ENCODE results near the gene TEK. TPM values are rescaled to one million over a fixed set of nuclear protein-coding genes. Genes with fewer than 3 reads are reported as not detected.
"Not testable (repeated sequence)": the region's sequence is repeated elsewhere in the genome, so short reads cannot be mapped to it uniquely, and the experiment has no call there.

The TEK gene
- total RNA-seq, 1 experiment from 2014 or later, result 0.45 TPM

DNA sequence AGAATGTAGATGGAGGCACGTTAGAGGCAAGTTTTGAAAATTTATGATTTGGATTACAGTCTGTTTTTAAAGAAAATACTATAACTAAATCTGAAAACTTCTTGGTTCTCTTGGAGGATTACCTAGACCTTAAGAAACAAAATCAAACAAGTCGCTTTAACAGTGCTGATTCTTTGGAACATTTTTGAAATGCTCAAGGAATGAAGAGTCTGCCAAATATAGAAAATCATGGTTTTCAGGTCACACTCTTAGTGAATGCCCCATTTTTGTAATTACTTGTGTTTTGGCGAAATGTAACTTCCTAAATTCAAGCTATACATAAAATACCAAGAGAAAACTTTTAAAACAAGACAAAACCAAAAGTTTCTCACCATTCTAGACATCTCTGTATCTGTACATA is 94.8 kb downstream of the TEK start:
- no peak for DNase-seq
- Histone ChIP-seq H3K4me3 (ENCODE audit: insufficient read depth, low read depth, low read length) (no peak overlapping the region), H3K36me3 (replicated peaks; ENCODE audit: control insufficient read depth, insufficient read depth, low read length) (no peaks in the 10 kb centered on the region; the same call in 1 of the 2 replicates), H3K27me3 (ENCODE audit: control insufficient read depth, insufficient read depth, low read length) (no peaks in the 10 kb centered on the region)

DNA sequence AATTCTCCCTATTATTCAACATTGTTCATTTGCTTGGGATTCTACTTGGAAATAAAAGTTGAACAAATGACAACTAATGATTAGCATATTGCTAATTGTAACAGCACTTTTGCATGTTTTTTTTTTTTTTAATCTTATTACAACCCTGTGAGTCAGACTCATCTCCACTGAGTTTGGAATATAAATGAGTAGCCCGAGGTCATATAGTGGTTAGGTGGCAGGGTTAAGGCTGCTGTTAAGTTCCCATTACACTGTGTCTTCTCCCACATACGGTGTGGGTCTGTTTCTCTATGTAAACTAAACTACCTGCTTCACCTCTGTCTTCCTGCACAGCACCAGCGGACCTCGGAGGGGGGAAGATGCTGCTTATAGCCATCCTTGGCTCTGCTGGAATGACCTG is 95.6 kb downstream of the TEK start:
- no peak for DNase-seq
- H3K27me3 ChIP-seq (ENCODE audit: control insufficient read depth, insufficient read depth, low read length), result no peaks in the 10 kb centered on the region
- H3K4me3 ChIP-seq (ENCODE audit: insufficient read depth, low read depth, low read length), result no peak overlapping the region
- H3K36me3 ChIP-seq (replicated peaks; ENCODE audit: control insufficient read depth, insufficient read depth, low read length), result no peaks in the 10 kb centered on the region; the same call in 1 of the 2 replicates

DNA sequence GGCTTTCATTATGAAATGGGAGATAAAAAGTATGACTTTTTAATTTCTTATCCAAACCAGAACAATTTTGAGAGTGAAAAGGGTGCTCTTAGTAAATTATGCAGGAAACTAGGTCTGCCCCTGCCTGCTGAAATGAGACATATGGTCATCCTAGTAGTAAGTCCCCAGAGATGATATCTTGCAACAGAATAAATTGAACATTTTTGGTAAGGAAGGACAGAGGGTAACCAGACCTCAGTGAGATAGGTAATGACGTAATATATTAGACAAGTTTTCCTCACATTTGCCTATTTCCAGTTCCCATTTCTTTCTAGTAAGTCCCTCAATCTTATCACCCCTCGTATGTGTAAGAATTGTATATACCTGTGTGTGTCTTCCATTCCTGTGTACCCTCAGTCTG is 96.2 kb downstream of the TEK start:
- H3K27me3 ChIP-seq (ENCODE audit: control insufficient read depth, insufficient read depth, low read length), result no peaks in the 10 kb centered on the region
- no peak overlapping the region for H3K4me3 ChIP-seq (ENCODE audit: insufficient read depth, low read depth, low read length)
- no peak for DNase-seq
- no peaks in the 10 kb centered on the region; the same call in 1 of the 2 replicates for H3K36me3 ChIP-seq (replicated peaks; ENCODE audit: control insufficient read depth, insufficient read depth, low read length)

DNA sequence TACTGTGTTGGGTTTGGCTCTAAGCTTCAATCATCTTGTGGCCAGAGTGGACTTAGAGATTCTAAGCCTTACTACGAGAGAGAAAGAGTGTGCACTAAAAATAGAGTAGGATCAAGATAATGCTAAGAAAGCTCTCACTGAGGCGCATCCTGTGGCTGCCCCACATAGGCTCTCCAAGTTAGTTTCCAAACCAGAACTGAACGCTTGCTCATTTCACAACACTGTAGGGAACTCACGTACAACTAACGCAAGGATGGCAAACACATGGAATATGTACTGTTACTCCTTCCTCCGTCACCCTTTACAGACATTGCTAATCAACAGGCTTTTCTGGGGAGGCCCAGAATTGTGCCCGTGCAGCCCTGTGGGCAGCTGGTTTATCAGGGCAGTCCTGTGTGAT is 97.0 kb downstream of the TEK start:
- DNase-seq, result no peak
- Histone ChIP-seq H3K4me3 (ENCODE audit: insufficient read depth, low read depth, low read length) (no peak overlapping the region), H3K27me3 (ENCODE audit: control insufficient read depth, insufficient read depth, low read length) (no peaks in the 10 kb centered on the region), H3K36me3 (replicated peaks; ENCODE audit: control insufficient read depth, insufficient read depth, low read length) (no peaks in the 10 kb centered on the region; the same call in 1 of the 2 replicates)

DNA sequence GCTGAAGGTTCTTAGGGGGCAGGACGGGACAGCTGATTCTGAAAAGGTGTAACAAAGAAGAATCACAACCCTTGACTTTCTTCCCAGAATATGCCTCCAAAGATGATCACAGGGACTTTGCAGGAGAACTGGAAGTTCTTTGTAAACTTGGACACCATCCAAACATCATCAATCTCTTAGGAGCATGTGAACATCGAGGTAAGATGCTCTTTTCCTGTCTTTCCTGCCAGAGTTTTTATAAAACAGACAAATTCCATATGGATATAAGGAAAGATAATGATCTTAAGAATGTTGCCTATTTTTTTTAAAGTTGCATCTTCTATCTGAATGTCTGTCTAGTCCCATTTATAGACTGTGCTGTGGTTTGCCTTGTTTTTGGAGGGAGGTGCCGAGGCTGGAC is 100.0 kb downstream of the TEK start:
- Histone ChIP-seq H3K27me3 (ENCODE audit: control insufficient read depth, insufficient read depth, low read length) (no peaks in the 10 kb centered on the region), H3K36me3 (replicated peaks; ENCODE audit: control insufficient read depth, insufficient read depth, low read length) (no peaks in the 10 kb centered on the region), H3K4me3 (ENCODE audit: insufficient read depth, low read depth, low read length) (no peak overlapping the region)
- no peak for DNase-seq

DNA sequence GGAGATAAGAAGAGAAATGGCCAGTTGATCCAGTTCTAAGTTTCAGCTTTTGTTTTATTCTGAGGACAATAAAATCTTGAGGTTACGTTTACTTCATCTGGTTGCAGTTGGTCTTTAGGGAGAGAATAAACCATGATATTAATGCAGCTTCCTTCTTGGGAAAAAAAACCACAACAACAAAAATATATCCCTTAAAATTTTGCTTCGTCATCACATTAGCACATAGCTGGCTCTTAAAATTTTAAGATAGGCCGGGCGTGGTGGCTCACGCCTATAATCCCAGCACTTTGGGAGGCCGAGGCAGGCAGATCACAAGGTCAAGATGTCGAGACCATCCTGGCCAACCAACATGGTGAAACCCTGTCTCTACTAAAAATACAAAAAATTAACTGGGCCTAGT is 101.6 kb downstream of the TEK start:
- no peaks in the 10 kb centered on the region for H3K36me3 ChIP-seq (replicated peaks; ENCODE audit: control insufficient read depth, insufficient read depth, low read length)
- DNase-seq, result no peak
- no peaks in the 10 kb centered on the region for H3K27me3 ChIP-seq (ENCODE audit: control insufficient read depth, insufficient read depth, low read length)
- no peak overlapping the region for H3K4me3 ChIP-seq (ENCODE audit: insufficient read depth, low read depth, low read length)

DNA sequence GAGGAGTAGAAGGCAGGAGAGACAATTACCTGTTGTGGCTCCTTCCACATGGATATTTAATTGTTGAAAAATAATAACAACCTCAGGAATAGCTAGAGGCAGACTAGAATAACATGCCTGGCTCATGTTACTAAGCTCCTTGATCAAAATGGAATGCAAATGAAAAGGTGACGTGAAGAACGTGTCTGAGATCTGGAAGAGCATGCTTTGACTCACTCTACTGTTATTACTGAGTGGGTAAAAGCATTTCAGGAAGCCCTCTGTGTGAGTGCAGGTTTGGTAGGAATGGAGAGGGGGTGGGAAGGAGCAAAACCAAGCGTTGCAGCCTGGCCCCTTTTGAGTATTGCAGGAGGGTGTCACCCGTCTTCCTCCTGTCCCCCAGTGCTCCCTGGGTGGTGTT is 103.2 kb downstream of the TEK start:
- no peak for DNase-seq
- H3K27me3 ChIP-seq (ENCODE audit: control insufficient read depth, insufficient read depth, low read length), result no peaks in the 10 kb centered on the region

DNA sequence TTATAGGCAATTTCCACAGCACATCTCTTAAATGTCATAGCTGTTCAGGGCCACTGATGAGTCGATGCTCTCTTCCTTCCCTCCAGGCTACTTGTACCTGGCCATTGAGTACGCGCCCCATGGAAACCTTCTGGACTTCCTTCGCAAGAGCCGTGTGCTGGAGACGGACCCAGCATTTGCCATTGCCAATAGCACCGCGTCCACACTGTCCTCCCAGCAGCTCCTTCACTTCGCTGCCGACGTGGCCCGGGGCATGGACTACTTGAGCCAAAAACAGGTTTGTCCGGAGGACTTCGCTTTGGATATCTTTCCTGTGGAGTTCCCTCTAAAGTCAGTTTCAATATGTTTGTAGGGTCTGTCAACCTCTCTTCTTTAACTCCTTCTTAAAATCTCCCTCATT is 103.6 kb downstream of the TEK start:
- Histone ChIP-seq H3K4me3 (ENCODE audit: insufficient read depth, low read depth, low read length) (no peak overlapping the region), H3K27me3 (ENCODE audit: control insufficient read depth, insufficient read depth, low read length) (no peaks in the 10 kb centered on the region), H3K36me3 (replicated peaks; ENCODE audit: control insufficient read depth, insufficient read depth, low read length) (no peaks in the 10 kb centered on the region)
- no peak for DNase-seq

More for the DNA sequence above, 103.2 kb downstream of the TEK start:
- Histone ChIP-seq H3K4me3 (ENCODE audit: insufficient read depth, low read depth, low read length) (no peak overlapping the region), H3K36me3 (replicated peaks; ENCODE audit: control insufficient read depth, insufficient read depth, low read length) (no peaks in the 10 kb centered on the region)

DNA sequence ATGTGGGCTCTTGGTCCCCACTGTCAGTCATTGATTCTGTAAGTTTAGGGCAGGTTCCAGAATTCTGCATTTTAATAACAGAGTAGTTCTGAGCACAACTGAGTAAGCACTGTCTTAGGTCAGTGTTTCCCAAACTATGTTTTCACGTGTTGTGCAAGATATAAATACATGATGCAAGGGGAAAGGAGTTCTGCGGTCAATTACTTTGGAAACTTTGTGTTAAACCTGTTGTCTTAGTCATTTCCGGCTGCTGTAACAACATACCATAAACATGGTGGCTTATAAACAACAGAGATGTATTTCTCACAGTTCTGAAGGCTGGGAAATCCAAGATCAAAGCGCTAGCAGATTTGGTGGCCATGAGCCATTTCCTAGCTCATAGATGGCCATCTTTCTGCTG is 118.2 kb downstream of the TEK start:
- Histone ChIP-seq H3K36me3 (replicated peaks; ENCODE audit: control insufficient read depth, insufficient read depth, low read length) (no peaks in the 10 kb centered on the region; the same call in 1 of the 2 replicates), H3K27me3 (ENCODE audit: control insufficient read depth, insufficient read depth, low read length) (no peaks in the 10 kb centered on the region), H3K4me3 (ENCODE audit: insufficient read depth, low read depth, low read length) (no peak overlapping the region)
- DNase-seq, result no peak

DNA sequence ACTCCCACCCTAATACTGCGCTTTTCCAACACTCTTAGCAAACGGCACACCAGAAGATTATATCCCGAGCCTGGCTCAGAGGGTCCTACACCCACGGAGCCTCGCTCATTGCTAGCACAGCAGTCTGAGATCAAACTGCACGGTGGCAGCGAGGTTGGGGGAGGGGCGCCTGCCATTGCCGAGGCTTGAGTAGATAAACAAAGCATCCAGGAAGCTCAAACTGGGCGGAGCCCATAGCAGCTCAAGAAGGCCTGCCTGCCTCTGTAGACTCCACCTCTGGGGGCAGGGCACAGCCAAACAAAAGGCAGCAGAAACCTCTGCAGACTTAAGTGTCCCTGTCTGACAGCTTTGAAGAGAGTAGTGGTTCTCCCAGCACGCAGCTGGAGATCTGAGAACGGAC is 130.6 kb downstream of the TEK start:
- DNase-seq; H3K4me3 ChIP-seq (ENCODE audit: insufficient read depth, low read depth, low read length); H3K27me3 ChIP-seq (ENCODE audit: control insufficient read depth, insufficient read depth, low read length); H3K36me3 ChIP-seq (replicated peaks; ENCODE audit: control insufficient read depth, insufficient read depth, low read length): not testable (repeated sequence)

DNA sequence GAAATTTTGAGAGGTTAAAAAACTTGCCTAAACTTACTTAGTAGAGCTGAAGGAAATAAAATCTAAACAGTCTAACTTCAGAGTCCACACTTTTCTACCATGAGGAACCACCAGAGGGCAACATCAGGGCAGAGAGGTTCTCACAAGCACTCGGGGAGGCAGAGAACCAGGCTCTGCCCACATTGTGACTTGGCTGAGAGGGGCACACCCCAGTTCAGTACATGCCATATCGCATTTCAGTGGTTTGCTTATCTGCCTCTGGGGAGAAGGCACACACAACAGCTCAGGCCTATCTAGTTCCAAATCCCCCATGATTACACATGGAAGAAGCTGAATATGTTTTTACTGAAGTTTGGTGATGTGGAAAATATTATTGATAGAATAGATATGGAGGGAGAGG is 138.7 kb downstream of the TEK start:
- no peaks in the 10 kb centered on the region for H3K27me3 ChIP-seq (ENCODE audit: control insufficient read depth, insufficient read depth, low read length)
- H3K4me3 ChIP-seq (ENCODE audit: insufficient read depth, low read depth, low read length), result no peak overlapping the region
- peak; percentile 62 for DNase-seq
- no peaks in the 10 kb centered on the region for H3K36me3 ChIP-seq (replicated peaks; ENCODE audit: control insufficient read depth, insufficient read depth, low read length)

DNA sequence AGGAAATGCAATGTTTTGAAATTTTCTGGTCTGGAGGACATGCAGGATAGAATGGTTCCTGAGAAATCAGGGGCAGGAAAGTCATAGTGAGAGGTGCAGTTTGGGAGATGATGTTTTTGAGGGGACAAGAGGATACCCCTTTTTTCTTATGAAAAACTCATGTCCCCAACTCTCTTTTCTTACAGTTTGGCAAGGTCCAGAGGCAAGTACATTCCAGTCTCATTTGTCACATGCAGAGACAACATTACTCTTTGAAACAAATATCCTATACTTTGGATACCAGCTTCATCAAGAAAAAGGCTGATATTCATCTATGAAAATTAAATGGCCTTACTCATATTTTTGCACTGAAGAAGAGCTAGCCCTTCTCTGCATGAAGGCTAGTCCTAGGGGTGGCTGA is 139.7 kb downstream of the TEK start:
- no peak for DNase-seq
- no peaks in the 10 kb centered on the region for H3K36me3 ChIP-seq (replicated peaks; ENCODE audit: control insufficient read depth, insufficient read depth, low read length)
- H3K4me3 ChIP-seq (ENCODE audit: insufficient read depth, low read depth, low read length), result no peak overlapping the region
- H3K27me3 ChIP-seq (ENCODE audit: control insufficient read depth, insufficient read depth, low read length), result no peaks in the 10 kb centered on the region

DNA sequence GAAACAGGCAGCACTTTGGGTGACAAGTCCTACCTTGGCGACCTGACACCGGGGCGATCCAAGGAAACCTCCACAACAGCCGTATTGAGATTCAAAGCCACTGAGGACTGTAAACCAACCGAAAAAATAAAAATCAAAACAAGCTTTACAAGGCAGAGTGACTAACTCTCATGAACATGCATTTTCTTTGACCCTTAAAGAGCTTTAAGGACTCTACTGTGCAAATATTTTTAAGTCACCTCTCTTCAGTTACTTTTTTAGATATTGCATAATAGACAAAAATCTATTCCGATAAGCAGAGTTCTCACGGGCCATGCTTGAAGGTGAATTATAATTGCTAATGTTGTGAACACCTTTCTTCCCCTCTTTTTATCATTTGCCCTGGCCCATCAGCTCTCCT is 149.6 kb downstream of the TEK start:
- no peaks in the 10 kb centered on the region for H3K36me3 ChIP-seq (replicated peaks; ENCODE audit: control insufficient read depth, insufficient read depth, low read length)

DNA sequence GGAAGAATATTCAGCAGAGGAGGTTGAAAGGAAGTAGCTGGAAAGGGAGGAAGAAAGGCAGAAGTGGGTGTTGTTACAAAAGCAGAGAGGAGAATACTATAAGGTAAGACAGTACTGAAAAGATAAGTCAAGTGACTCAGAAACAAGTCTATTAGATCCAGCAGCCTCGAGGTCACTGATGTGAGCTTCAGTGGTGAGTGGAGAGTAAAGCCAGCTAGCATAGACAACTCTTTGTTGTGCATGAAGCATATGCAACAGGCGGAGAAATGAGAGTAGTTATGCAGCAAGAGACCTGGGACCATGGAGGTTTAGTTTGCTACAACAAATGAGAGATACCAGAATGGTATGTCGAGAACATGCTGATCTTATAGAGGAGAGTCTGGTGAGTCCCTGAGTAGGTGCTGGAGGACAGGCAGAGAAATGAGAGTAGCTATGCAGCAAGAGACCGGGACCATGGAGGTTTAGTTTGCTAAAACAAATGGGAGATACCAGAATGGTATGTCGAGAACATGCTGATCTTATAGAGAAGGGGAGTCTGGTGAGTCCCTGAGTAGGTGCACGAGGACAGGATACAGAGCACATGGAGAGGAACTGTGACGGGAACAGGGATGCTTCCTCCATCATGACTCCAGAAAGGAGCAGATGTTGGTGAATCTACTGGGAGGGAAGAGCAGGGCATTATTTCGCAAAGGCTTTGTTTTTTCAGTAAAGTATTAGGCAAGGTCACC is 151.9 kb downstream of the TEK start:
- no peaks in the 10 kb centered on the region for H3K27me3 ChIP-seq (ENCODE audit: control insufficient read depth, insufficient read depth, low read length)

More for the DNA sequence above, 149.6 kb downstream of the TEK start:
- no peaks in the 10 kb centered on the region for H3K27me3 ChIP-seq (ENCODE audit: control insufficient read depth, insufficient read depth, low read length)
- no peak overlapping the region for H3K4me3 ChIP-seq (ENCODE audit: insufficient read depth, low read depth, low read length)
- DNase-seq, result no peak

DNA sequence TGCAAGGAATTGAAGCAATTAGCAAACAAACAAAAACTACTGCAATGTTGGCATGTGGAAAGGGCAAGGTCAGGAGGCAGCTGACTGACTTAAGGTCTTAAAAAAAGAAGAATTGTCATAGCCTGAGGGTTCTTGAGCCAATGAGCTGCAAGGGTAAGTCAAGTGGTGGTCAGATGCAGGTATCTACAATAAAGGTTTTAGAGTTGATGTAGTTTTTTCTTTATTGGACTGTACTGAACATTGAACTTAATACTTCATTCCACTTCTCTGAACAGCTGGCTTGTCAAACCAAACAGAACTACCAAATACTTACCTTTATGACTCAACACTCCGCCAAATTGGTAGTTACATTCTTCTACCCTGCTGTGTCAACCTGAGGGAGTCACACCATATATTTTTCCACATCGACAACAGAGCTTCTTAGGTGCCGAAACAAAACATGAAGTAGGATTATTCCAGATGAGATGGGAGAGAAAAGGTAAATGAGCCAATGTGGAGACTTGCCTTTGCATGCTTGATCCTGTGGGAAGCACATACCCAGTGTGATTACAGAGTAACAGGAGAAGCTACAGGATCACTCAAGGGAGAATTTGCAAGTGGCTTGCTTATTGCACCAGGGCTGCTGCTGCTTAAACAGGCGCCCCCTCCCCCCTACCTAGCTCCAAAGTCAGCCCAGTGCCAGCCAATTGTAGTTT is 152.6 kb downstream of the TEK start:
- no peaks in the 10 kb centered on the region for H3K36me3 ChIP-seq (replicated peaks; ENCODE audit: control insufficient read depth, insufficient read depth, low read length)
- DNase-seq, result no peak
- no peak overlapping the region for H3K4me3 ChIP-seq (ENCODE audit: insufficient read depth, low read depth, low read length)
- H3K27me3 ChIP-seq (ENCODE audit: control insufficient read depth, insufficient read depth, low read length), result no peaks in the 10 kb centered on the region

More for the DNA sequence above, 151.9 kb downstream of the TEK start:
- no peaks in the 10 kb centered on the region for H3K36me3 ChIP-seq (replicated peaks; ENCODE audit: control insufficient read depth, insufficient read depth, low read length)
- H3K4me3 ChIP-seq (ENCODE audit: insufficient read depth, low read depth, low read length), result no peak overlapping the region
- no peak for DNase-seq
